H1 (cell line): ENCODE measurements around the gene CEBPZ.

Source experiments
- RAD21 ChIP-seq, 2 experiments: IDR thresholded peaks in 1 of 2; conservative IDR thresholded peaks in 1 of 2; 2 replicates each; pipeline ENCODE4 v1.6.1; 2011; ENCODE audit warnings: low read depth in 2 of 2, low read length in 2 of 2, improper control_type of control experiment in 1 of 2, inconsistent platforms in 1 of 2, mild to moderate bottlenecking in 1 of 2, moderate library complexity in 1 of 2
- TCF12 ChIP-seq: IDR thresholded peaks from 2 replicates; pipeline ENCODE4 v1.6.1; 2011; ENCODE audit warnings: low read depth, mild to moderate bottlenecking, low read length
- TF ChIP-seq, protein P1 (sequence below), 3 experiments: IDR thresholded peaks; 1 replicate in 2 of 3; 2 replicates in 1 of 3; pipeline versions ENCODE4 v1.5.1 to v1.6.1; 2011; ENCODE audit warnings: low read length in 3 of 3, mild to moderate bottlenecking in 3 of 3, inconsistent platforms in 2 of 3, low read depth in 1 of 3, moderate library complexity in 1 of 3; ENCODE audit not compliant: insufficient read depth in 1 of 3; ENCODE audit errors: control extremely low read depth in 1 of 3
- TF ChIP-seq, protein P2 (sequence below): IDR thresholded peaks from 2 replicates; pipeline ENCODE4 v1.6.1; 2012; ENCODE audit warnings: low read length, inconsistent platforms

DNA sequence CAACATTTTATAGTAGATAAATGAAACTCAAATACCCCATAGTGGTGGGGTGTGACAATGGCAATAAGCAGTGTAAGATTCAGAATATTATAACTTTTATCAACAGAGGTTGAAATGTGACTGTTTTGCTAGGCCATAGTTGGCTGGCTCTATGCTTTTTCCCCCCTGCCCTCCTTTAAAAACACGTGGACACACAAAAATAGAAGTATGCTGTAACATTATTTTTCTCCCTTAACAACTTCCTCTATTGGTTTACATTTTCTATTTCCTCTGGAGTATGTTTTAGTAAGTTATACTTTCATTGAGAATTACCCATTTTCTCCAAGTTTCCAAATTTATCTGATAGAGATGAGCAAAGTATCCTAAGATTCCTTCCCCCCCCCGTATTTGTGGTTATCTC, 31.1 kb upstream of the CEBPZ start:
- TF ChIP-seq, protein P1, sequence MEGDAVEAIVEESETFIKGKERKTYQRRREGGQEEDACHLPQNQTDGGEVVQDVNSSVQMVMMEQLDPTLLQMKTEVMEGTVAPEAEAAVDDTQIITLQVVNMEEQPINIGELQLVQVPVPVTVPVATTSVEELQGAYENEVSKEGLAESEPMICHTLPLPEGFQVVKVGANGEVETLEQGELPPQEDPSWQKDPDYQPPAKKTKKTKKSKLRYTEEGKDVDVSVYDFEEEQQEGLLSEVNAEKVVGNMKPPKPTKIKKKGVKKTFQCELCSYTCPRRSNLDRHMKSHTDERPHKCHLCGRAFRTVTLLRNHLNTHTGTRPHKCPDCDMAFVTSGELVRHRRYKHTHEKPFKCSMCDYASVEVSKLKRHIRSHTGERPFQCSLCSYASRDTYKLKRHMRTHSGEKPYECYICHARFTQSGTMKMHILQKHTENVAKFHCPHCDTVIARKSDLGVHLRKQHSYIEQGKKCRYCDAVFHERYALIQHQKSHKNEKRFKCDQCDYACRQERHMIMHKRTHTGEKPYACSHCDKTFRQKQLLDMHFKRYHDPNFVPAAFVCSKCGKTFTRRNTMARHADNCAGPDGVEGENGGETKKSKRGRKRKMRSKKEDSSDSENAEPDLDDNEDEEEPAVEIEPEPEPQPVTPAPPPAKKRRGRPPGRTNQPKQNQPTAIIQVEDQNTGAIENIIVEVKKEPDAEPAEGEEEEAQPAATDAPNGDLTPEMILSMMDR (IDR thresholded peaks at IDR 0.05; ENCODE audit: control extremely low read depth in 1 of 3, insufficient read depth in 1 of 3, low read depth in 1 of 3, low read length in 3 of 3): no peak
- TF ChIP-seq, protein P2, sequence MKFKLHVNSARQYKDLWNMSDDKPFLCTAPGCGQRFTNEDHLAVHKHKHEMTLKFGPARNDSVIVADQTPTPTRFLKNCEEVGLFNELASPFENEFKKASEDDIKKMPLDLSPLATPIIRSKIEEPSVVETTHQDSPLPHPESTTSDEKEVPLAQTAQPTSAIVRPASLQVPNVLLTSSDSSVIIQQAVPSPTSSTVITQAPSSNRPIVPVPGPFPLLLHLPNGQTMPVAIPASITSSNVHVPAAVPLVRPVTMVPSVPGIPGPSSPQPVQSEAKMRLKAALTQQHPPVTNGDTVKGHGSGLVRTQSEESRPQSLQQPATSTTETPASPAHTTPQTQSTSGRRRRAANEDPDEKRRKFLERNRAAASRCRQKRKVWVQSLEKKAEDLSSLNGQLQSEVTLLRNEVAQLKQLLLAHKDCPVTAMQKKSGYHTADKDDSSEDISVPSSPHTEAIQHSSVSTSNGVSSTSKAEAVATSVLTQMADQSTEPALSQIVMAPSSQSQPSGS: no peak
- TF ChIP-seq RAD21 (IDR thresholded peaks at IDR 0.05 in 1 of 2, conservative IDR thresholded peaks at IDR 0.05 in 1 of 2; ENCODE audit: low read depth in 2 of 2, low read length in 2 of 2) (no peak), TCF12 (no peak)
